DMS 273 treated with DMSO at 0.1 percent for 48 hours (cell line): Measurements from ENCODE around the gene TANC1.

Experiments used
- DNase-seq: peaks from one replicate; lab custom pipeline; 2025; lab: John Stamatoyannopoulos, UW

The TANC1 gene

GRCh38 chr2:159267921-159268320 is 299.5 kb downstream of the TANC1 start:
- no peak for DNase-seq

GRCh38 chr2:159270744-159271379 is 302.4 kb downstream of the TANC1 start:
- DNase-seq, result no peak

- no peak for DNase-seq
These were observed 303.7 kb downstream of the TANC1 start for GRCh38 chr2:159272156-159272555.

GRCh38 chr2:159275111-159275510 is 306.7 kb downstream of the TANC1 start:
- no peak for DNase-seq

- no peak for DNase-seq
These were observed 311.3 kb downstream of the TANC1 start for GRCh38 chr2:159279700-159280099.

- no peak for DNase-seq
These were observed 312.6 kb downstream of the TANC1 start for GRCh38 chr2:159281002-159281401.
